Cardiac muscle cell (in vitro differentiated cells and primary cell): ENCODE data around the gene RAB28. TPM values are rescaled to one million over a fixed set of nuclear protein-coding genes. Genes with fewer than 3 reads are reported as not detected.

Experiments used
- DNase-seq, 2 donors: peaks; one replicate each; pipeline versions ENCODE4 v3.0.0 to v3.0.0-alpha.2; 2010 to 2017; ENCODE audit warnings: low read depth in 1 of 2, low spot score in 1 of 2
- H3K27ac ChIP-seq: fragments of 200-600 bp; sonication (generic); 2 replicates; pipeline ENCODE4 v1.5.1; 2016
- H3K27me3 ChIP-seq: fragments of 200-600 bp; sonication (generic); 2 replicates; pipeline ENCODE4 v1.6.0; 2016; ENCODE audit warnings: control low read depth
- H3K36me3 ChIP-seq: fragments of 200-600 bp; sonication (generic); 2 replicates; pipeline ENCODE4 v1.5.1; 2016; ENCODE audit warnings: control low read depth
- H3K4me1 ChIP-seq: fragments of 200-600 bp; sonication (generic); 2 replicates; pipeline ENCODE4 v1.8.1; 2017; ENCODE audit warnings: low read depth, mild to moderate bottlenecking, mixed run types
- H3K4me3 ChIP-seq: fragments of 200-600 bp; sonication (generic); 2 replicates; pipeline ENCODE4 v1.5.1; 2016; ENCODE audit warnings: mild to moderate bottlenecking
- H3K9me3 ChIP-seq: fragments of 200-600 bp; sonication (generic); 2 replicates; pipeline ENCODE4 v1.5.1; 2017; ENCODE audit warnings: low read depth, mild to moderate bottlenecking, control low read depth
- CTCF ChIP-seq: IDR thresholded peaks from 2 replicates; pipeline ENCODE4 v1.5.1; 2012; ENCODE audit warnings: low read depth, mild to moderate bottlenecking, low read length
- polyA plus RNA-seq: library from polyadenylated mRNA; unstranded; fragments of >200 nt; fragmentation: Nextera tagmentation; extraction: Ambion mirVana; gene quantifications from 2 replicates; pipeline ENCODE4 v1.2.1, GENCODE V29; 2016
- total RNA-seq: library from RNA; depleted of rRNA; stranded (reverse); fragments of >200 nt; gene quantifications from 2 replicates; pipeline ENCODE4 v1.2.3, GENCODE V29; 2016

Gene RAB28
- total and polyA plus RNA-seq, 2 experiments from 2014 or later = 20.3 to 33.0 TPM

- no peak for TF ChIP-seq CTCF
- no peaks in the 10 kb centered on the region for H3K9me3 ChIP-seq
- no peak for DNase-seq
- no peaks in the 10 kb centered on the region for H3K36me3 ChIP-seq
- no peak overlapping the region for H3K27ac ChIP-seq
- H3K4me1 ChIP-seq = no peaks in the 10 kb centered on the region
- no peak overlapping the region for H3K4me3 ChIP-seq
- H3K27me3 ChIP-seq = peaks cover 7% of the 10 kb centered on the region
These were observed 12.5 kb upstream of the RAB28 start for GRCh38 chr4:13496605-13497004.

GRCh38 chr4:13495753-13496152 lies 11.6 kb upstream of the RAB28 start:
- H3K4me1 ChIP-seq = no peaks in the 10 kb centered on the region
- no peak for TF ChIP-seq CTCF
- no peak overlapping the region for H3K4me3 ChIP-seq
- peaks cover 7% of the 10 kb centered on the region for H3K27me3 ChIP-seq
- H3K9me3 ChIP-seq = no peaks in the 10 kb centered on the region
- no peaks in the 10 kb centered on the region for H3K36me3 ChIP-seq
- DNase-seq = no peak
- H3K27ac ChIP-seq = no peak overlapping the region

GRCh38 chr4:13493793-13494192 lies 9.7 kb upstream of the RAB28 start:
- Histone ChIP-seq H3K27me3 (peaks cover 6% of the 10 kb centered on the region), H3K4me1 (no peaks in the 10 kb centered on the region), H3K27ac (no peak overlapping the region), H3K4me3 (no peak overlapping the region), H3K9me3 (no peaks in the 10 kb centered on the region), H3K36me3 (no peaks in the 10 kb centered on the region)
- TF ChIP-seq CTCF = no peak
- DNase-seq = no peak

GRCh38 chr4:13492747-13493146 lies 8.6 kb upstream of the RAB28 start:
- Histone ChIP-seq H3K27ac (no peak overlapping the region), H3K27me3 (no peaks in the 10 kb centered on the region), H3K9me3 (no peaks in the 10 kb centered on the region), H3K4me3 (no peak overlapping the region), H3K4me1 (no peaks in the 10 kb centered on the region), H3K36me3 (no peaks in the 10 kb centered on the region)
- no peak for DNase-seq
- TF ChIP-seq CTCF = no peak

- H3K27ac ChIP-seq = no peak overlapping the region
- H3K36me3 ChIP-seq = no peaks in the 10 kb centered on the region
- H3K27me3 ChIP-seq = no peaks in the 10 kb centered on the region
- no peaks in the 10 kb centered on the region for H3K9me3 ChIP-seq
- peaks cover 7% of the 10 kb centered on the region for H3K4me1 ChIP-seq
- TF ChIP-seq CTCF = no peak
- DNase-seq = peak in 1 of 2 donors; percentile 56
- H3K4me3 ChIP-seq = peak overlapping the region; percentile 93
These were observed 645 bp upstream of the RAB28 start for GRCh38 chr4:13484749-13485221.

GRCh38 chr4:13483768-13484121 lies 395 bp downstream of the RAB28 start:
- Histone ChIP-seq H3K27me3 (no peaks in the 10 kb centered on the region), H3K4me3 (peak overlapping the region; percentile 93), H3K36me3 (no peaks in the 10 kb centered on the region), H3K27ac (peak overlapping the region; percentile 97), H3K9me3 (no peaks in the 10 kb centered on the region), H3K4me1 (peaks cover 7% of the 10 kb centered on the region)
- TF ChIP-seq CTCF = no peak
- peak; percentile 79 to 81 for DNase-seq
